H1 (cell line): ENCODE results near the gene INO80C. TPM values are rescaled to one million over a fixed set of nuclear protein-coding genes. Genes with fewer than 3 reads are reported as not detected.

Experiments used
- CTCF ChIA-PET: fragments of 300-600 bp; sonication (Branson Sonifier 250); formaldehyde crosslinking; loops from one replicate; lab custom pipeline; 2021; ENCODE audit not compliant: partially characterized antibody; lab: Charles Lee
- POLR2A ChIA-PET: fragments of 300-600 bp; sonication (Branson Sonifier 250); formaldehyde crosslinking; loops from one replicate; lab custom pipeline; 2021; ENCODE audit warnings: inconsistent platforms; ENCODE audit not compliant: partially characterized antibody; lab: Charles Lee
- DNase-seq, 2 experiments: peaks; one replicate each; pipeline versions ENCODE4 v3.0.0 to v3.0.0-alpha.2; 2010 to 2022; ENCODE audit warnings: low spot score in 2 of 2, low read depth in 1 of 2, mixed read lengths in 1 of 2
- FAIRE-seq: peaks from 2 replicates; lab custom pipeline; 2011; peaks lifted over from hg19 to GRCh38; lab: Jason Lieb, UNC
- H2AFZ ChIP-seq: 2 replicates; pipeline ENCODE4 v1.8.1; 2012; ENCODE audit warnings: low read length, inconsistent platforms
- H2AK5ac ChIP-seq: 2 replicates; pipeline ENCODE4 v1.6.1; 2013; ENCODE audit warnings: low read depth, low read length
- H2BK120ac ChIP-seq: replicated peaks from 2 replicates; pipeline ENCODE3; 2013; ENCODE audit warnings: low read depth, low read length, inconsistent platforms
- H2BK12ac ChIP-seq: 2 replicates; pipeline ENCODE4 v1.6.1; 2013; ENCODE audit warnings: low read depth, low read length
- H2BK15ac ChIP-seq: 2 replicates; pipeline ENCODE4 v1.6.1; 2013; ENCODE audit warnings: low read length
- H2BK20ac ChIP-seq: 2 replicates; pipeline ENCODE4 v1.6.1; 2013; ENCODE audit warnings: low read length
- H2BK5ac ChIP-seq: 2 replicates; pipeline ENCODE4 v1.6.1; 2013; ENCODE audit warnings: low read depth, low read length
- H3K14ac ChIP-seq: 2 replicates; pipeline ENCODE4 v1.6.1; 2013; ENCODE audit warnings: inconsistent platforms; ENCODE audit not compliant: insufficient read length
- H3K18ac ChIP-seq: 2 replicates; pipeline ENCODE4 v1.6.1; 2013; ENCODE audit warnings: low read length; ENCODE audit errors: extremely low read depth
- H3K23ac ChIP-seq: 2 replicates; pipeline ENCODE4 v1.6.1; 2013; ENCODE audit warnings: inconsistent platforms; ENCODE audit not compliant: insufficient read length
- H3K23me2 ChIP-seq: 2 replicates; pipeline ENCODE4 v1.6.1; 2013; ENCODE audit warnings: low read depth, low read length
- H3K27ac ChIP-seq: 2 replicates; pipeline ENCODE4 v1.6.1; 2011; ENCODE audit warnings: low read depth, low read length, inconsistent platforms
- H3K27me3 ChIP-seq, 4 experiments: replicated peaks in 1 of 4; 1 replicate in 1 of 4; 2 replicates in 3 of 4; pipeline versions ENCODE4 v1.6.1 to v1.8.1; 2011 to 2013; ENCODE audit warnings: low read length in 3 of 4, mild to moderate bottlenecking in 3 of 4, inconsistent platforms in 2 of 4, mixed read lengths in 2 of 4, moderate library complexity in 1 of 4; ENCODE audit not compliant: control insufficient read depth in 3 of 4, insufficient read depth in 3 of 4; ENCODE audit errors: extremely low read depth in 1 of 4
- H3K36me3 ChIP-seq, 4 experiments: 2 replicates each; pipeline versions ENCODE4 v1.6.1 to v1.8.1; 2011 to 2013; ENCODE audit warnings: mild to moderate bottlenecking in 4 of 4, low read length in 3 of 4, moderate library complexity in 2 of 4, control low read depth in 1 of 4, inconsistent platforms in 1 of 4; ENCODE audit not compliant: insufficient read depth in 4 of 4, control insufficient read depth in 2 of 4
- H3K4ac ChIP-seq: replicated peaks from 2 replicates; pipeline ENCODE3; 2013; ENCODE audit warnings: low read length, low read depth, mixed read lengths, inconsistent platforms; ENCODE audit not compliant: insufficient read length
- H3K4me1 ChIP-seq, 4 experiments: replicated peaks in 1 of 4; 1 replicate in 1 of 4; 2 replicates in 3 of 4; pipeline versions ENCODE4 v1.6.1 to v1.8.1; 2011 to 2013; ENCODE audit warnings: low read length in 3 of 4, inconsistent platforms in 2 of 4, mixed read lengths in 1 of 4; ENCODE audit not compliant: insufficient read depth in 4 of 4, control insufficient read depth in 3 of 4
- H3K4me2 ChIP-seq, 2 experiments: 2 replicates each; pipeline versions ENCODE4 v1.6.1 to v1.8.1; 2011 to 2013; ENCODE audit warnings: low read depth in 2 of 2, low read length in 2 of 2, control low read depth in 1 of 2, inconsistent platforms in 1 of 2, mild to moderate bottlenecking in 1 of 2; ENCODE audit not compliant: insufficient read depth in 1 of 2
- H3K4me3 ChIP-seq, 4 experiments: fragments of 200-600, 300-600 bp in 1 of 4; sonication (generic), shearing (Covaris generic), sonication (Bioruptor Twin) in 1 of 4; 2 replicates each; pipeline versions ENCODE4 v1.5.1 to v1.8.1; 2011 to 2016; ENCODE audit warnings: low read length in 4 of 4, low read depth in 3 of 4, control low read depth in 2 of 4, inconsistent platforms in 2 of 4, mild to moderate bottlenecking in 2 of 4, mixed read lengths in 1 of 4, moderate library complexity in 1 of 4; ENCODE audit not compliant: insufficient read depth in 2 of 4; ENCODE audit errors: extremely low read depth in 1 of 4
- H3K56ac ChIP-seq: replicated peaks from 2 replicates; pipeline ENCODE3; 2013; ENCODE audit warnings: low read depth, mild to moderate bottlenecking, mixed read lengths, low read length, inconsistent platforms; ENCODE audit not compliant: insufficient read length
- H3K79me1 ChIP-seq: 2 replicates; pipeline ENCODE4 v1.6.1; 2013; ENCODE audit warnings: low read depth, low read length, control low read depth
- H3K79me2 ChIP-seq, 2 experiments: 2 replicates each; pipeline versions ENCODE4 v1.6.1 to v1.8.1; 2012 to 2013; ENCODE audit warnings: low read length in 2 of 2, mild to moderate bottlenecking in 2 of 2, inconsistent platforms in 1 of 2; ENCODE audit not compliant: insufficient read depth in 2 of 2, control insufficient read depth in 1 of 2
- H3K9ac ChIP-seq, 4 experiments: replicated peaks in 1 of 4; 1 replicate in 1 of 4; 2 replicates in 3 of 4; pipeline versions ENCODE4 v1.6.1 to v1.8.1; 2011 to 2013; ENCODE audit warnings: low read depth in 3 of 4, low read length in 3 of 4, control low read depth in 2 of 4, mild to moderate bottlenecking in 2 of 4, moderate library complexity in 2 of 4, inconsistent platforms in 1 of 4; ENCODE audit errors: extremely low read depth in 1 of 4
- H3K9me3 ChIP-seq, 2 experiments: 2 replicates each; pipeline versions ENCODE4 v1.6.1 to v1.8.1; 2012 to 2013; ENCODE audit warnings: mild to moderate bottlenecking in 2 of 2, moderate library complexity in 2 of 2, control low read depth in 1 of 2, inconsistent platforms in 1 of 2, low read depth in 1 of 2, low read length in 1 of 2, mixed read lengths in 1 of 2; ENCODE audit not compliant: insufficient read depth in 2 of 2
- H4K20me1 ChIP-seq, 2 experiments: replicated peaks in 1 of 2; 2 replicates each; pipeline versions ENCODE3 to v1.8.1; 2011 to 2013; ENCODE audit warnings: inconsistent platforms in 2 of 2, low read length in 2 of 2, mild to moderate bottlenecking in 1 of 2; ENCODE audit not compliant: insufficient read depth in 2 of 2, control insufficient read depth in 1 of 2
- H4K5ac ChIP-seq: 2 replicates; pipeline ENCODE4 v1.6.1; 2013; ENCODE audit warnings: low read length, low read depth, mixed read lengths, inconsistent platforms; ENCODE audit not compliant: insufficient read length
- H4K8ac ChIP-seq: 2 replicates; pipeline ENCODE4 v1.8.0; 2013; ENCODE audit warnings: mild to moderate bottlenecking, moderate library complexity, low read length, inconsistent platforms; ENCODE audit not compliant: insufficient read depth; ENCODE audit errors: extremely low read depth
- H4K91ac ChIP-seq: replicated peaks from 2 replicates; pipeline ENCODE3; 2013; ENCODE audit warnings: low read length, mixed read lengths, inconsistent platforms; ENCODE audit not compliant: insufficient read length
- ASH2L ChIP-seq: fragments of 200-600, 300-600 bp; sonication (generic); IDR thresholded peaks from one replicate; pipeline ENCODE4 v1.7.1; 2017; ENCODE audit warnings: low read length
- CHD1 ChIP-seq: IDR thresholded peaks from 2 replicates; pipeline ENCODE4 v1.6.1; 2012; ENCODE audit warnings: low read depth, low read length, improper control_type of control experiment
- TAF7 ChIP-seq: optimal IDR thresholded peaks from 2 replicates; pipeline ENCODE3; 2011; ENCODE audit warnings: low read depth, mild to moderate bottlenecking, inconsistent platforms, low read length, moderate library complexity, borderline replicate concordance
- YY1 ChIP-seq: IDR thresholded peaks from 2 replicates; pipeline ENCODE4 v1.6.1; 2011; ENCODE audit warnings: low read depth, mild to moderate bottlenecking, low read length
- WGBS, 2 experiments: shearing (Covaris generic) in 1 of 2; methylation state at CpG; one replicate each; pipeline versions ENCODE4 v1.1.6 to v1.1.7; 2013 to 2015; ENCODE audit warnings: low lambda C conversion rate in 2 of 2, mixed read lengths in 2 of 2, inconsistent platforms in 1 of 2, low coverage in 1 of 2, missing lambda C conversion rate in 1 of 2; ENCODE audit not compliant: insufficient replicate concordance in 2 of 2, insufficient coverage in 1 of 2, insufficient read length in 1 of 2; ENCODE audit errors: extremely low coverage in 1 of 2, missing lambda C conversion rate in 1 of 2; 5-methylcytosine and 5-hydroxymethylcytosine counted together
- polyA plus RNA-seq, 7 experiments: library from polyadenylated mRNA; depleted of rRNA in 3 of 7; stranded (reverse) in 5 of 7; unstranded in 2 of 7; fragments of >200 nt in 5 of 7; fragments of 200-250 nt in 2 of 7; gene quantifications; 1 replicate in 5 of 7; 2 replicates in 1 of 7; 4 replicates in 1 of 7; pipeline versions ENCODE4 v1.2.1 to v1.2.3, GENCODE V29; 2011 to 2013; ENCODE audit warnings: missing spikeins in 2 of 7, mixed read lengths in 2 of 7
- total RNA-seq: library from RNA; stranded (reverse); fragmentation: NEBNext Ultra II Directional; extraction: Animal tissue kit (Norgen Biotek cat#: 25700); gene quantifications from 2 replicates; pipeline ENCODE4 v1.2.1, GENCODE V29; 2021

Gene INO80C
- total and polyA plus RNA-seq, 2 of the 8 experiments (the other 6 are each of a cell fraction or from before 2014, with no cell fraction given) = 30.1 to 48.9 TPM

DNA sequence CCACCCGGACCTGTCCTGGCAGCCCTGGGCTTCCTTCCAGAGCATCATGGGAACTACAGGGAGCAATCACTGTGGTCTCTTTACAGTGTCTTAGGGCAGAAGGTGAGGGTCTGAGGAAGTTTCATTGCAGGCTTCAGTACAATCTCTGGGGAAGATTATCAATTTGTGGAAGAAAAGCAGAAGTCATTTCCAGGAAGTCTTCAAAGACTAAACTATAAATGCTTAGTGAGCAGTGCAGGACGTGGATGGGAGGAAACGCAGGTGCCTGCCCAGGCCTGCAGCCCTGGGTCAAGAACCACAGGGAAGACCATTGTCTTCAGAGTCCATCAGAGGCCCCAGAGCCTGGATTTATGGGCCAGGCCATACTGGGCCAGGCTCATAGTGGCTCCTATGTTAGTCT, 54.3 kb downstream of the INO80C start:
- Histone ChIP-seq H3K4me1 (peaks cover 0 to 2% (median 0%) of the 10 kb centered on the region in 4 experiments; a peak in 1 of 7 replicates), H3K27me3 (no peaks in the 10 kb centered on the region; a peak in 1 of 7 replicates), H3K23ac (no peak overlapping the region), H2BK15ac (no peak overlapping the region), H3K56ac (no peak overlapping the region), H3K9me3 (no peaks in the 10 kb centered on the region), H3K79me1 (no peaks in the 10 kb centered on the region), H3K4me2 (no peak overlapping the region), H4K8ac (no peak overlapping the region), H3K18ac (no peak overlapping the region), H3K9ac (no peak overlapping the region), H3K36me3 (no peaks in the 10 kb centered on the region), H2BK20ac (no peak overlapping the region), H2BK5ac (no peak overlapping the region), H3K27ac (no peak overlapping the region), H3K79me2 (no peaks in the 10 kb centered on the region), H3K23me2 (no peaks in the 10 kb centered on the region; the same call in 1 of the 2 replicates), H2BK12ac (no peak overlapping the region), H4K91ac (no peak overlapping the region), H3K4ac (no peak overlapping the region), H2AK5ac (no peak overlapping the region), H3K4me3 (no peak overlapping the region), H2AFZ (no peak overlapping the region), H3K14ac (no peak overlapping the region), H4K5ac (no peak overlapping the region), H2BK120ac (no peak overlapping the region), H4K20me1 (no peaks in the 10 kb centered on the region)
- 82% methylated on average over 3 of the region's 3 CpGs; no CpG with 5 or more reads in 1 of the 2 experiments for WGBS, 2 experiments
- POLR2A ChIA-PET = no interaction called here
- FAIRE-seq (no peak), DNase-seq (no peak)
- CTCF ChIA-PET = interaction anchor here (0.6 to 1.0 kb wide), 2 partner anchors 21 to 300 kb away, joined by 3 read pairs; no protein-coding TSS in a partner anchor
- TF ChIP-seq ASH2L (no peak), YY1 (no peak), TAF7 (no peak), CHD1 (no peak)
